ENCODE measurements around the gene ICOS. TPM values are rescaled to one million over a fixed set of nuclear protein-coding genes. Genes with fewer than 3 reads are reported as not detected.

The ICOS gene
- total and polyA plus RNA-seq, 2 donors (not counting 3 experiments of a cell fraction or from before 2014, with no cell fraction given) = not detected

GRCh38 chr2:203918839-203919238 lies 17.7 kb upstream of the ICOS start:
- no peak for FAIRE-seq
- CTCF ChIA-PET = interaction anchor here (1.4 kb wide), 1 partner anchor 9 kb away, joined by 8 read pairs; no protein-coding TSS in a partner anchor
- H3K9me1 ChIP-seq (replicated peaks; ENCODE audit: control insufficient read depth, extremely low read depth, insufficient read depth, low read length) = no peaks in the 10 kb centered on the region

More at GRCh38 chr2:203918839-203919238, 17.7 kb upstream of the ICOS start:
- POLR2A ChIA-PET = no interaction called here
- DNase-seq (ENCODE audit: low read depth, low spot score) = no peak
- H3K4me2 ChIP-seq (ENCODE audit: insufficient read depth, low read length) = no peak overlapping the region
- no peak overlapping the region for H3K9ac ChIP-seq (replicated peaks; ENCODE audit: extremely low read depth, insufficient read depth, low read length)
- H3K79me2 ChIP-seq (ENCODE audit: control insufficient read depth, insufficient read depth, low read length) = no peaks in the 10 kb centered on the region
- intact Hi-C loops (cut with micrococcal nuclease) = no loop called here
- H3K36me3 ChIP-seq (ENCODE audit: control insufficient read depth in 2 of 2, extremely low read depth in 1 of 2, insufficient read depth in 2 of 2, low read length in 2 of 2) = no peaks in the 10 kb centered on the region
- peaks cover 3 to 6% of the 10 kb centered on the region in 2 experiments for H3K27me3 ChIP-seq (ENCODE audit: control insufficient read depth in 2 of 2, insufficient read depth in 2 of 2, low read length in 2 of 2)
- H3K4me1 ChIP-seq (ENCODE audit: control insufficient read depth, extremely low read depth, insufficient read depth, low read length) = no peaks in the 10 kb centered on the region
- no peak overlapping the region for H3K4me3 ChIP-seq (replicated peaks in 1 of 3; ENCODE audit: insufficient read depth in 1 of 3, low read depth in 1 of 3, low read length in 3 of 3)
- dilution Hi-C loops (cut with MboI; ENCODE audit: extremely low pct_ligation_motif_present, low sequenced_read_pairs) = no loop called here
- H2AFZ ChIP-seq (ENCODE audit: low read depth, low read length) = no peak overlapping the region
- H3K9me3 ChIP-seq (replicated peaks; ENCODE audit: control insufficient read depth, insufficient read depth, low read length) = no peaks in the 10 kb centered on the region
- H3K27ac ChIP-seq (ENCODE audit: insufficient read depth, low read depth, low read length) = no peak overlapping the region
- TF ChIP-seq POLR2AphosphoS5 (IDR thresholded peaks at IDR 0.05; ENCODE audit: insufficient read depth, low read depth, low read length) = no peak
- no peak for TF ChIP-seq MYC (IDR thresholded peaks at IDR 0.05; ENCODE audit: low read depth, low read length)
- TF ChIP-seq, protein P1, sequence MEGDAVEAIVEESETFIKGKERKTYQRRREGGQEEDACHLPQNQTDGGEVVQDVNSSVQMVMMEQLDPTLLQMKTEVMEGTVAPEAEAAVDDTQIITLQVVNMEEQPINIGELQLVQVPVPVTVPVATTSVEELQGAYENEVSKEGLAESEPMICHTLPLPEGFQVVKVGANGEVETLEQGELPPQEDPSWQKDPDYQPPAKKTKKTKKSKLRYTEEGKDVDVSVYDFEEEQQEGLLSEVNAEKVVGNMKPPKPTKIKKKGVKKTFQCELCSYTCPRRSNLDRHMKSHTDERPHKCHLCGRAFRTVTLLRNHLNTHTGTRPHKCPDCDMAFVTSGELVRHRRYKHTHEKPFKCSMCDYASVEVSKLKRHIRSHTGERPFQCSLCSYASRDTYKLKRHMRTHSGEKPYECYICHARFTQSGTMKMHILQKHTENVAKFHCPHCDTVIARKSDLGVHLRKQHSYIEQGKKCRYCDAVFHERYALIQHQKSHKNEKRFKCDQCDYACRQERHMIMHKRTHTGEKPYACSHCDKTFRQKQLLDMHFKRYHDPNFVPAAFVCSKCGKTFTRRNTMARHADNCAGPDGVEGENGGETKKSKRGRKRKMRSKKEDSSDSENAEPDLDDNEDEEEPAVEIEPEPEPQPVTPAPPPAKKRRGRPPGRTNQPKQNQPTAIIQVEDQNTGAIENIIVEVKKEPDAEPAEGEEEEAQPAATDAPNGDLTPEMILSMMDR (IDR thresholded peaks at IDR 0.05; ENCODE audit: extremely low read depth in 1 of 2, insufficient read depth in 1 of 2, low read depth in 1 of 2, low read length in 2 of 2) = no peak
- TF ChIP-seq POLR2A (IDR thresholded peaks at IDR 0.05; ENCODE audit: low read depth, low read length) = no peak
- TF ChIP-seq, protein P2, sequence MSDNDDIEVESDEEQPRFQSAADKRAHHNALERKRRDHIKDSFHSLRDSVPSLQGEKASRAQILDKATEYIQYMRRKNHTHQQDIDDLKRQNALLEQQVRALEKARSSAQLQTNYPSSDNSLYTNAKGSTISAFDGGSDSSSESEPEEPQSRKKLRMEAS (IDR thresholded peaks at IDR 0.05; ENCODE audit: insufficient read depth, insufficient read length) = no peak
- TF ChIP-seq FOS (IDR thresholded peaks at IDR 0.05; ENCODE audit: borderline replicate concordance, insufficient read depth, low read length) = no peak
- TF ChIP-seq EZH2 (IDR thresholded peaks at IDR 0.05; ENCODE audit: borderline replicate concordance, low read depth, low read length, severe bottlenecking) = no peak
- TF ChIP-seq JUN (IDR thresholded peaks at IDR 0.05; ENCODE audit: borderline replicate concordance, insufficient read depth, insufficient read length, low read depth) = no peak
- TF ChIP-seq GATA2 (IDR thresholded peaks at IDR 0.05; ENCODE audit: insufficient read depth, insufficient read length, low read depth, low read length) = no peak
- no TSS peak for BruUV-seq (replicated peaks)
- H4K20me1 ChIP-seq (replicated peaks; ENCODE audit: control insufficient read depth, extremely low read depth, insufficient read depth, low read length) = no peaks in the 10 kb centered on the region
